SJSA1 (cell line): Measurements from ENCODE around the gene IFITM10. TPM values are rescaled to one million over a fixed set of nuclear protein-coding genes. Genes with fewer than 3 reads are reported as not detected.

Experiments used
- DNase-seq, 2 experiments: peaks; one replicate each; pipeline ENCODE4 v3.0.0-alpha.2; 2015 to 2020; ENCODE audit warnings: low spot score in 2 of 2, low read depth in 1 of 2
- H3K27ac ChIP-seq: fragments of 250-450 bp; sonication (Bioruptor Pico); 2 replicates; pipeline ENCODE4 v1.5.1; 2020; ENCODE audit warnings: mild to moderate bottlenecking, moderate library complexity
- H3K27me3 ChIP-seq: fragments of 250-450 bp; sonication (Bioruptor Pico); replicated peaks from 2 replicates; pipeline ENCODE4 v1.5.1; 2020; ENCODE audit warnings: mild to moderate bottlenecking, moderate library complexity
- H3K36me3 ChIP-seq: fragments of 250-450 bp; sonication (Bioruptor Pico); 2 replicates; pipeline ENCODE4 v1.5.1; 2020; ENCODE audit warnings: mild to moderate bottlenecking
- H3K4me1 ChIP-seq: fragments of 250-450 bp; sonication (Bioruptor Pico); replicated peaks from 2 replicates; pipeline ENCODE4 v1.6.1; 2021; ENCODE audit warnings: mild to moderate bottlenecking
- H3K4me3 ChIP-seq: fragments of 250-450 bp; sonication (Bioruptor Pico); 2 replicates; pipeline ENCODE4 v1.5.1; 2020; ENCODE audit warnings: mild to moderate bottlenecking
- H3K9me3 ChIP-seq: fragments of 250-450 bp; sonication (Bioruptor Pico); replicated peaks from 2 replicates; pipeline ENCODE4 v1.5.1; 2020; ENCODE audit warnings: mild to moderate bottlenecking
- total RNA-seq: library from RNA; depleted of rRNA; stranded (reverse); fragments of >200 nt; shearing (Covaris generic); gene quantifications from 2 replicates; pipeline ENCODE4 v1.2.3, GENCODE V29; 2014

The IFITM10 gene
- total RNA-seq, 1 experiment from 2014 or later, result 0.05 TPM

DNA sequence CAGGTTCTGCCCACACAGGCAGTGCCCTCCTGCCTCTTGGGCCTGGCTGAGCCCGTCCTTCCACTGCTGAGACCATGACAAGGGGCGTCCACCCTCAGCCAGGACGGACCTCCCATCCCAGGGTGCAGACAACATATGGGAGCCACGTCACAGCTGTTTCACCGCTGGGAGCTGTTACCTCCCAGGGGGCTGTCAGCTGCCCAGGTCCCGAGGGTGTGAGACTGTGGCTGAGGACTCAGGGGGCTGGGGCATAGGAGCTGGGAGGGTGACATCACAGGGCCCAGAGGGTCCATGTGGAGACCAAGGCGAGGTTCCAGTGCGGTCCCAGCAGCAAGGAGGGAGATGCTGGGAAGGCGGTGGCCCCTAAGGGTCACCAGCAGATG lies 31.2 kb upstream of the IFITM10 start:
- Histone ChIP-seq H3K4me3 (no peak overlapping the region), H3K9me3 (no peaks in the 10 kb centered on the region), H3K4me1 (peaks cover 24% of the 10 kb centered on the region), H3K27me3 (no peaks in the 10 kb centered on the region), H3K36me3 (no peaks in the 10 kb centered on the region), H3K27ac (no peak overlapping the region)
- DNase-seq, result no peak

DNA sequence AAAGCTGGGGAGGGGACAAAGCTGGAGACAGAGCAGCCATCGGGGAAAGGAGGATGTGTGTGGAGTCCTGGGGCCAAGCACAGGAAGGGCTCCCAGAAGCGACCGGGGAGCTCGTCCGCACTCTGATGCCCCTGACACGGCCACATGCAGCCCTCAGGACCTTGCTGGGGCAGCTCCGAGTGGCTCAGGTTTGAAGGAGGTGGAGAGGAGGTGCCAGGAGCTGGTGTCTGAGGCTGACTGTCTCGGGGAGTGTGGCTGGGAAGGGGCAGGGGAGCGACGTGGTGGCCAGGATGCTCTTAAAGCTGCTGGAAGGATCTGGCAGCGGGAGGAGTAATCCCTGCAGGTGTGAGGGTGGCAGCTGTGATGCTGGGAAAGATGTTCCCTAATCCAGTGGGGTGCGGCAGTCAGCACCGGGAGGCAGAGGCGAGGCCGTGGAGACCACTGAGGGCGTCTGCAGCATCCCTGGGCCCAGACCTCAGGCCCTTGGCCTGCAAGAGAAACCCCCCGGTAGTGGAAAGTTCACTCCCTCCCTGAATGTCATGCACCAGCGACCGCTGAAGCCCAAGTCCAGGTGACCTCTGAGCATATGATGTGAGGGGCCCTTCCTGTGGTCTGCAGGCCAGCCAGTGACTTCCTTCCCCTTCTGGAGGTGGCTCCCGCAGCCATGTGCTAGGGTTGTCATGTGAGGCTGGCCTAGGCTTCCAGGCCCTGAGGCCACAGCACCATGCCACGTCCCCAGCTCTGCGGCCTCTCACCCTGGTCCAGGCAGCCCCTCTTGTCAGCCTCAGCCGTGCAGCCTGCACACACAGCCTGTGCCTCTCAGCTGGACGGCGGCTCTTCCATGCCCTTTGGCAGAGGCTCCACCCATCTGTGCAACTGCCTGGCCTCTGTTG lies 30.6 kb upstream of the IFITM10 start:
- no peaks in the 10 kb centered on the region for H3K27me3 ChIP-seq
- no peak overlapping the region for H3K4me3 ChIP-seq
- H3K4me1 ChIP-seq, result peaks cover 24% of the 10 kb centered on the region
- DNase-seq, result no peak
- no peak overlapping the region for H3K27ac ChIP-seq
- H3K36me3 ChIP-seq, result no peaks in the 10 kb centered on the region
- no peaks in the 10 kb centered on the region for H3K9me3 ChIP-seq

DNA sequence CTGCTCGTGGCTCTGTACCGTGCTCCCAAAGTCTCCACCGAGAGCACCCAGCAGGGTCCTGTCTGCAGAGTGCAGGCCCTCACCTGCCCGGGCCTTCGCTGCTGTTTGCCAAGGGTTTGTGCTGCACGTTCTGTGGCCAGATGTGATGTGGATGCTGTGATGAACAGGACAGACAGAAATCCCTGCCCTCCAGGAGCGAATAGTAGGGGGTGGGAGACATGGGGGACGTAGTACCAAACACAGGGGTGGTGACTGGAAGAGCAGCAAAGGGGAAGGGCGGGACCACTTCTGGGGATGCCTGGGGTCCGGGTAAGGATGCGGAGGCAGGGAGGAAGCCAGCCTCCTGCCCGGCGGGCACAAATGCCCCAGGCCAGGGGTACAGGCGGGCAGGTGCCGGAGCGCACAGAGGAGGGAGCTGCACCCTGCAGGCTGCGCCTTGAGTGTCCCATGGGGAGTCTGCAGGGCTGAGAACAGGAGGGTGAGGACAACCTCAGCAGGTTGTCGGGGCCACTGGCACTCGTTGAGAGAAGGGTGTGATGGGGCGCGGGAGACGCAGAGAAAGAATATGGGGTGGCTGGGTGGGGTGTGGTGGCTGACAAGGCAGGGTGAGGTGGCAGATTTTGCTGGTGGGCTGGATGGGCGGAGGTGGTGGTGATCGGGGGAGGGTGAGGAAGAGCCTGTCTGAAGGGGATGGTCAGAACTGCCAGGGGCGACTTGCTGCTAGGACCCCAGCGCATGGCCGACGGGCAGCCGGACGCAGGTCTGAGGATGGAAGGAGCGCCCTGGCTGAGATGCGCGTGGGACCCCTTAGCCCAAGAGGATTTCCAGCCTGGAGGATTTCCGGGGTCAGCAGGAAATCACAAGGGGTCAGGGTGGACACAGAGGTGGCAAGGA lies 29.7 kb upstream of the IFITM10 start:
- peaks cover 16% of the 10 kb centered on the region for H3K4me1 ChIP-seq
- no peaks in the 10 kb centered on the region for H3K9me3 ChIP-seq
- H3K36me3 ChIP-seq, result no peaks in the 10 kb centered on the region
- no peak overlapping the region for H3K4me3 ChIP-seq
- H3K27me3 ChIP-seq, result no peaks in the 10 kb centered on the region
- H3K27ac ChIP-seq, result no peak overlapping the region
- DNase-seq, result peak in 1 of 2 experiments; percentile 43

DNA sequence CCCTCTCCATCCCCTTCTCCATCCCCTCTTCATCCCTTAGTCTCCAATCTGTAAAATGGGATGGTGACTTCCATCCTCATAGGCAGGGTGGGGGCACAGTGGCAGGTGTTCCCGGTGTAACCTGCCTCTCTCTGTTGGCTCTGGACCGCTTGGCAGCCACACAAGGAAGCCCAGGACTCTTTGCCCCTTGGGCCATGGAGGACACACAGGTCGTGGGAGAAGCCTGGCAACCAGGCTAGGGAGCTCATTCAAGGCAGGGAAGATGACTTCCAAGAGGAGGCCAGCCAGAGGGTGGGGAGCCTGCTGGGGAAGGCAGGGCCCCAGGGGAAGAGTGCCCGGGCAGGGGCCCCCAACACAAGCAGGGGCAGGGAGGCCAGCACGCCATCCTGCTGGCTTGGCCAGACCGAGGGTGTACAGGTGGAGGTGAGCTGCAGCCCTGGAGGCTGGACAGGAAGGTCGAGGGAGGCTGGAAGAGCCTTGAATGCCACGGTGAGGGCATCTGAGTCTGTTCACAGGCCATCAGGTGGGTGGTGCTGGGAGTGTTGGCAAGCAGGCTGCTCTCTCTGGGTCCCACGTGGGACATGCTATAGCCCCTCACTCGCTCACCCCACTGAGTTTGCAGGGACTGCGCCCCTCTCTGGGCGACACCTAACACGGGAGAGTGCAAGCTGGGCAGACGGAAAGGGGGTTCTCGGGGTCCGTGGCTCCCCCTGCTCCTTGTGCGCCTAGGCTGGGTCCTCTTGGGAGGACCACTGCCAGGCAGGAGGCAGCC lies 28.8 kb upstream of the IFITM10 start:
- Histone ChIP-seq H3K4me3 (no peak overlapping the region), H3K4me1 (peaks cover 16% of the 10 kb centered on the region), H3K9me3 (no peaks in the 10 kb centered on the region), H3K27me3 (no peaks in the 10 kb centered on the region), H3K27ac (no peak overlapping the region), H3K36me3 (no peaks in the 10 kb centered on the region)
- no peak for DNase-seq

DNA sequence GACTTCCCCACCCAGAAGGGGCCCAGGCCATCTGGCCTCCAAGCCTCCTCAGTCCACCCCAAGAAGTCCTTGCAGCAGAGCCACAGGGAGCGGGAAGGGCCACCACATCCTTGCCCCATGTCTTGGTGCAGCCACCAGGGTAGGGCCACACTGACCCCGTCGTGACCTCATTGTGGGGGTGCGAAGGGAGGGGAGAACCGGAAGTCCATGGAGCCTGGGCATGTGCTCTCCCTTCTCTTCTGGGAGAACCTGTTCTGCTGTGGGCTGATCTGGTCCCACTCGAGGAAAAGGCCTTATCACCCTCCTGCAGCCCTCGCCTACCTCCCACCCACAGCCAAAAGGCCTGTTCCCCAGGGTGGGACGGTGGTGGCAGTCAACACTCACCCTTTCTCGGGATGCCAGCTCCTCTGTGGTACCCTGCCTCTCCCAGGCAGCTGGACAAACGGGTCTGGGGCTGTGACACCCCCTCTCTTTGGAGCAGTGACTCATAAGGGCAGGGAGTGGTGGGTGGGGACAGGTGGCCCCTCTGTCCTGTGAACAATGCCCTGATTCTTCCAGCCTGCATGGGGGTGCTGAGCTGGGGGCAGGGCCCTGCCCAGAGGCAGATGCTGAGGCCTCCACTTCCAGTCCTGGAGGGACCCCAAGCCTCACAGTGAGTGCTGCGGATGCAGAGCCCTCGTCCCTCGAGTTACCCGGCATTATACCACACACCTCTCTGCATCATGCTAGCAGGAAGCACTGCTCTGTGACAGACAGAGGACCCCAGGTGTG lies 27.9 kb upstream of the IFITM10 start:
- peaks cover 15% of the 10 kb centered on the region for H3K4me1 ChIP-seq
- no peaks in the 10 kb centered on the region for H3K36me3 ChIP-seq
- no peak for DNase-seq
- no peaks in the 10 kb centered on the region for H3K27me3 ChIP-seq
- H3K4me3 ChIP-seq, result no peak overlapping the region
- no peak overlapping the region for H3K27ac ChIP-seq
- H3K9me3 ChIP-seq, result no peaks in the 10 kb centered on the region

DNA sequence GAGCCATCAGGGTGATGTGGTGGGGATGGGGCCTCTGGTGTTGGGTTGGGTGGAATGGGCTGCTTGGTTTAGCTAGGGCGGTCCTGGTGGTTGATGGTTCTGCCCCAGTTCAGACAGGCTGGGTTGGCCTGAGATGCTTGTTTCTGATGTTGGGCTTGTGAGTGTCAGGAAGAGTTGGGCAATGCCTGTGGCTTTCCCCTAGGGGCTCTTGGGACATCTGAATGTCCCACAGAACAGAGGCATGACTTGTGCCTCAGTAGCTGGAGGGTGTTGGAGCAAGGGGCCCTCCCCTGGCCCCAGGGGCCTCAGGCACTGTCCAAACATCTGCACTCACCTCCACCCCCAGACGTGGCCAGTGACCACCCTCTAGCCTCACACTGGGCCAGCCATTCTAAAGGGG lies 27.3 kb upstream of the IFITM10 start:
- no peak overlapping the region for H3K4me3 ChIP-seq
- no peaks in the 10 kb centered on the region for H3K9me3 ChIP-seq
- H3K27me3 ChIP-seq, result no peaks in the 10 kb centered on the region
- H3K36me3 ChIP-seq, result no peaks in the 10 kb centered on the region
- DNase-seq, result no peak
- peaks cover 12% of the 10 kb centered on the region for H3K4me1 ChIP-seq
- no peak overlapping the region for H3K27ac ChIP-seq

DNA sequence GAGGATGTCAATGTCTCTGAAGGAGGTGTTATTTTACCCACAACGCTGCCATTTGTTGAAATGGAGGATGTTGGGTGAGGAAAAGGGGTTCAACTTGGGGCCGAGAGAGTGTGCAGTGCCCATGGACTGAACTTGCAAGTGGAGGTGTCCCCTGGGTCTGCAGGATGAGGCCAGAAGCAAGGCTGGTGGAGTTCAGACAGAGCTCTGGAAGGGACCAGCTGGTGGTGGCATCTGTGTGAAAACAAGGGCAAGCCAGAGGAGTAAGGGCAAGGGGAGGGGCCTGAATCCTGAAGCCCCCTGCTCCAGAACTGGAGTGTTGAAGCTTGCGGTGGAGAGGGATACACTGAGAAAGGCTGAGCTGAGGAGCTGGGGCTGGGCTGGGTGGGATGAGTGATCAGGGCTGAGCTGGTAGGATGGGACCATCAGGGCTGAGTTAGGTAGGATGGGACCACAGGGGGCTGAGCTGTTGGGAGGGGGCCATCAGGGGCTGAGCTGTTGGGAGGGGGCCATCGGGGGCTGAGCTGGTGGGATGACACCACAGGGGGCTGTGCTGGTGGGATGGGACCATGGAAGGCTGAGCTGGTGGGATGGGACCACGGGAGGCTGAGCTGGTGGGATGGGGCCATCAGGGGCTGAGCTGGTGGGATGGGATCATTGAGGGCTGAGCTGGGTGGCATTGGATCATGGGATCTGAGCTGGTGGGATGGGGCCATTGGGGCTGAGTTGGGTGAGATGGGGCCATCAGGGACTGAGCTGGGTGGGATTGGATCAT lies 26.7 kb upstream of the IFITM10 start:
- no peaks in the 10 kb centered on the region for H3K27me3 ChIP-seq
- H3K4me1 ChIP-seq, result peaks cover 12% of the 10 kb centered on the region
- no peaks in the 10 kb centered on the region for H3K9me3 ChIP-seq
- H3K4me3 ChIP-seq, result no peak overlapping the region
- H3K36me3 ChIP-seq, result no peaks in the 10 kb centered on the region
- H3K27ac ChIP-seq, result no peak overlapping the region
- DNase-seq, result no peak

DNA sequence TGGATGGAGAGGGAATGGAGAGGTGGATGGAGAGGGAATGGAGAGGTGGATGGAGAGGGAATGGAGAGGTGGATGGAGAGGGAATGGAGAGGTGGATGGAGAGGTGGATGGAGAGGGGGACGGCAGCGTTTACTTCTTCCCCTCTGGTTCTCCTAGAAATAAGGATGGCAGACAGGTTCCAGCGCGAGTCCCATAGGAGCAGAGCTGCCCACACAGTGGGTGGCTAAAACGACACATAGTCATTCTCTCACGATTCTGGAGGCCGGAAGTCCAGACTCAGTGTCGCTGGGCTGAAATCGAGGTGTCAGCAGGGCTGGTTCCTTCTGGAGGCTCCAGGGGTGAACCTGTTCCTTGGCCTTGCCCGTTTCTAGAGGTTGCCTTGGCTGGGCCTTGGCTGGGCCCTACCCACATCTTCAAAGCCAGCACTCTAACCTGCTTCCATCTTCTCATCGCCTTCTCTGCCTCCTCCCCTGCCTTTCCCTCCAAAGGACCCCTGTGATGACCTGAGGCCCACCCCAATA lies 26.0 kb upstream of the IFITM10 start:
- peaks cover 19% of the 10 kb centered on the region for H3K4me1 ChIP-seq
- no peaks in the 10 kb centered on the region for H3K9me3 ChIP-seq
- H3K27ac ChIP-seq, result no peak overlapping the region
- H3K36me3 ChIP-seq, result no peaks in the 10 kb centered on the region
- no peak for DNase-seq
- H3K4me3 ChIP-seq, result no peak overlapping the region
- no peaks in the 10 kb centered on the region for H3K27me3 ChIP-seq

DNA sequence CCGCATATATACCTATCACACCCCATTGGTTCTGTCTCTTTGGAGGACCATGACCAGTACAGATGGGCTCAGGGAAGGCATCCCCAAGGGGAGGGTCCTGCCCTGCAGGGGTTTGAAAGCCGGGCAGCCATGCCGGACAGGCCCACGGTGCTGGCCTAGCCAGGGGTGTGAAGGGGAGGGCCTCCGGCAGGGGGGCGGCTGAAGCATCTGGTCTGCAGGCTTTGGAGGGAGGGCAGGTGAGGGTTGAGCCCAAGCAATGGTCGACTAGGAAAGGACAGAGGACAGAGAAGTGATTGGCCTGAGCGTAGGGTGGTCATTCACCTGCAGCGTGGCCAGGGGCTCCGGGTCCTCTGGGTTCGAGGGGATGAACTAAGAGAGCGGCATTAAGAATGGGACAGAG lies 24.5 kb upstream of the IFITM10 start:
- Histone ChIP-seq H3K4me1 (peaks cover 20% of the 10 kb centered on the region), H3K36me3 (no peaks in the 10 kb centered on the region), H3K27ac (no peak overlapping the region), H3K9me3 (no peaks in the 10 kb centered on the region), H3K4me3 (no peak overlapping the region), H3K27me3 (no peaks in the 10 kb centered on the region)
- DNase-seq, result no peak

DNA sequence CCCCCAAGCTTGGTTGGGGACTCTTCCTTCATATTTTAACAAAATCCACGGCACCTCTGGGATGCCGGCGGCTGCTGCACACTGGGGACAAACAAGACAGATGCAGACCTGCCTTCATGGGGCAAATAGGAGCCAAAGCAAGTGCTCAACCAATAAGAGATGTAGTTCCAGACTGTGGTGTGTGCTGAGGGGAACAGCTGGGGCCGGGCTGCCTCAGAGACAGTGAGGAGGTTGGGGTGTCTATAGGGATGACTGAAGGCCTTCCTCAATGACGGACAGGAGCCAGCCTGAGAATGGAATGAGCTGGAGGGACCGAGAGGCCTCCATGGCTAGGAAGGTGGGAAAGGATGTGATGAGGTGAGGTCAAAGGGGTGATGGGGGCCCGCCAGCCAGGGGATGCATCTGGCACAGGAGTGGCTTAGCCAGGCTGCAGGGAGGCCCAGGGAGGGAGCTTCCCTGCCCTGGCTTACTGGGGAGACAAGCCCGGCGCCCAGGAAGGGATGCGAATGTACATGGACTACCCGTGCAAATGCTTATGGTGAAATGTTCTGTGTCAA lies 23.7 kb upstream of the IFITM10 start:
- no peak for DNase-seq
- H3K27ac ChIP-seq, result no peak overlapping the region
- H3K4me1 ChIP-seq, result peaks cover 20% of the 10 kb centered on the region
- no peaks in the 10 kb centered on the region for H3K27me3 ChIP-seq
- no peak overlapping the region for H3K4me3 ChIP-seq
- no peaks in the 10 kb centered on the region for H3K9me3 ChIP-seq
- H3K36me3 ChIP-seq, result no peaks in the 10 kb centered on the region

DNA sequence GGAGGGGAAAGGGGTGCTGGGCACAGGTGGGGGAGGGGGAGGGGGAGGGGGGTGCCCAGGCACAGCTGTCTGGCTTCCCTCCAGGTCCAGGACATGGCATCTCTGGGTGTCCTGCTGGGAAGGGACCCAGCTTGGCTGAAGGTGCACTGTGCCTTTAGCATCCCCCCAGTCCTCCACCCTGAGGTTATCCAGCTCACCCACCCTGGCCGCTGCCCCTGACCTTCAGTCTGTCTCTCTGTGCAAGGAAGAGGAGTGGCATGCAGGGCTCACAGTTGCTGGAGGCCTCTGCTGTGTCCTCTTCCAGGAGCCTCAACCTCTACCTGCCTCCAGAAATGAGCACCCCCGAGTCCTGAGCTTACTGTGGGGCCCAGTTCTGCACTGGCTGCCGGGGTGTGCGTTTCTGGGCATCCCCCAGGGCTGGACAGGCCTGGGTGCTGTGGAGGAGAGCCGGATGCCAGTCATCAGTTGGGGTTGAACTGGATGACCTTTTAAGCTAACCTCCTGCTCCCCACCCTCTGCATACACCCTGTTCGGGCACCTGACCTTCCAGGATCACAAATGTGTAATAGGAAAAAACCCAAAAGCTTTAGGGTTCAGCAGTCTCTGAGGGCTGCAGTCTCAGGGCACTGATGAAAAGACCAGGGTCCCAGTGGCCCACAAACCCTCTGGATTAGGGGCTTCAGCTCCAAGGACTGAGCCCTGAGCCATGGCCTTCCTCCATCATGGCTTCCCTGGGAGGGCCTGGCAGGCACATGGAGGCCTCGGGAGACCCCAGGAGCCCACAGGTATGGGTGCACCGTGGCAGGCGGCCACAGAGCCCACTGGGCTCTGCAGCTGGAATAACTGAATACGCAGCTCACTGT lies 23.0 kb upstream of the IFITM10 start:
- no peak overlapping the region for H3K27ac ChIP-seq
- H3K36me3 ChIP-seq, result no peaks in the 10 kb centered on the region
- no peak overlapping the region for H3K4me3 ChIP-seq
- no peaks in the 10 kb centered on the region for H3K9me3 ChIP-seq
- H3K27me3 ChIP-seq, result no peaks in the 10 kb centered on the region
- no peak for DNase-seq
- peaks cover 20% of the 10 kb centered on the region for H3K4me1 ChIP-seq
